Transverse colon (tissue), 4 donors: Measurements from ENCODE around the gene ZNF100.

Experiments used
- CTCF ChIP-seq, 5 experiments: fragments of 200-600 bp in 3 of 5; fragments of 450-650 bp in 2 of 5; sonication (generic) in 3 of 5; IDR thresholded peaks; 1 replicate in 2 of 5; 2 replicates in 3 of 5; pipeline ENCODE4 v1.5.1; 2016 to 2017; ENCODE audit warnings: antibody characterized with exemption in 5 of 5, inconsistent platforms in 3 of 5, mild to moderate bottlenecking in 2 of 5, moderate library complexity in 1 of 5
- POLR2A ChIP-seq: fragments of 450-650 bp; IDR thresholded peaks from one replicate; pipeline ENCODE4 v1.6.1; 2016; ENCODE audit warnings: antibody characterized with exemption, mild to moderate bottlenecking, moderate library complexity
- POLR2AphosphoS5 ChIP-seq, 3 donors: sonication (generic); formaldehyde crosslinking; IDR thresholded peaks; one replicate each; pipeline ENCODE4 v1.6.1; 2016; ENCODE audit warnings: antibody characterized with exemption in 3 of 3

- TF ChIP-seq CTCF (IDR thresholded peaks at IDR 0.05) (no peak), POLR2AphosphoS5 (IDR thresholded peaks at IDR 0.05) (no peak), POLR2A (no peak)
Observed at GRCh38 chr19:21694171-21694906, 73.0 kb downstream of the ZNF100 start.
